ENCODE data around the gene SURF2. TPM values are rescaled to one million over a fixed set of nuclear protein-coding genes. Genes with fewer than 3 reads are reported as not detected.

Gene SURF2
- total and polyA plus RNA-seq, 9 of the 15 experiments (the other 6 are each of a cell fraction or from before 2014, with no cell fraction given) = 5.5 to 82.5 (median 21.3) TPM

GRCh38 chr9:133366435-133366834 is 10.1 kb downstream of the SURF2 start:
- intact Hi-C loops (cut with micrococcal nuclease) = no loop called here
- BruUV-seq (replicated peaks) = no TSS peak
- Histone ChIP-seq H3K4me3 (no peak overlapping the region), H3K9me3 (replicated peaks; ENCODE audit: control insufficient read depth, insufficient read depth, low read depth, low read length) (no peaks in the 10 kb centered on the region), H3K9me1 (ENCODE audit: control insufficient read depth, insufficient read depth, low read length) (peaks cover 26% of the 10 kb centered on the region), H3K9ac (ENCODE audit: insufficient read depth in 1 of 2, low read depth in 2 of 2, low read length in 2 of 2) (no peak overlapping the region), H3K4me2 (ENCODE audit: insufficient read depth, low read length) (no peak overlapping the region), H3K27me3 (ENCODE audit: control insufficient read depth in 2 of 2, insufficient read depth in 2 of 2, low read length in 2 of 2) (no peaks in the 10 kb centered on the region), H3K27ac (ENCODE audit: extremely low read depth, low read depth, low read length) (no peak overlapping the region; the same call in 2 of the 3 replicates), H3K4me1 (replicated peaks in 1 of 2; ENCODE audit: control insufficient read depth in 2 of 2, insufficient read depth in 2 of 2, low read length in 2 of 2) (peaks cover 9 to 18% of the 10 kb centered on the region in 2 experiments; a peak in 4 of 5 replicates), H2AFZ (ENCODE audit: low read depth, low read length) (no peak overlapping the region), H4K20me1 (replicated peaks; ENCODE audit: control insufficient read depth, insufficient read depth, low read length) (peaks cover 59% of the 10 kb centered on the region), H3K79me2 (ENCODE audit: control insufficient read depth, insufficient read depth, low read length) (peaks cover 53% of the 10 kb centered on the region), H3K36me3 (ENCODE audit: control insufficient read depth, insufficient read depth, low read length) (peaks cover 98% of the 10 kb centered on the region)
- ATAC-seq (no peak), DNase-seq (ENCODE audit: extremely low read depth in 1 of 4, low spot score in 3 of 4) (no peak), FAIRE-seq (no peak)
- in situ Hi-C loops (cut with MboI) = no loop called here
- ChIA-PET CTCF (ENCODE audit: low intra/inter-chr PET ratio) (no interaction called here), POLR2A (interaction anchor here (0.8 to 6.3 kb wide), 7 partner anchors 8 to 213 kb away, joined by 3 to 81 read pairs (median 4); partner anchors contain the start of genes MED22, RPL7A, STKLD1 and SURF1)
- no peak for TF ChIP-seq CHCHD3 (CRISPR knock-in tag; IDR thresholded peaks at IDR 0.05)
- TF ChIP-seq CHD1 (IDR thresholded peaks at IDR 0.05; ENCODE audit: low read length) = no peak
- TF ChIP-seq, protein P1, sequence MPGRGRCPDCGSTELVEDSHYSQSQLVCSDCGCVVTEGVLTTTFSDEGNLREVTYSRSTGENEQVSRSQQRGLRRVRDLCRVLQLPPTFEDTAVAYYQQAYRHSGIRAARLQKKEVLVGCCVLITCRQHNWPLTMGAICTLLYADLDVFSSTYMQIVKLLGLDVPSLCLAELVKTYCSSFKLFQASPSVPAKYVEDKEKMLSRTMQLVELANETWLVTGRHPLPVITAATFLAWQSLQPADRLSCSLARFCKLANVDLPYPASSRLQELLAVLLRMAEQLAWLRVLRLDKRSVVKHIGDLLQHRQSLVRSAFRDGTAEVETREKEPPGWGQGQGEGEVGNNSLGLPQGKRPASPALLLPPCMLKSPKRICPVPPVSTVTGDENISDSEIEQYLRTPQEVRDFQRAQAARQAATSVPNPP (IDR thresholded peaks at IDR 0.05; ENCODE audit: borderline replicate concordance, insufficient read depth, insufficient read length) = no peak
- TF ChIP-seq TAF7 (tag; IDR thresholded peaks at IDR 0.05) = no peak
- TF ChIP-seq MTA2 (IDR thresholded peaks at IDR 0.05; ENCODE audit: low read depth) = no peak
- TF ChIP-seq NCOA2 (IDR thresholded peaks at IDR 0.05; ENCODE audit: partially characterized antibody in 2 of 2) = no peak
- no peak for TF ChIP-seq NEUROD1 (IDR thresholded peaks at IDR 0.05; ENCODE audit: borderline replicate concordance, low read depth, low read length, partially characterized antibody)
- TF ChIP-seq GATAD2B (IDR thresholded peaks at IDR 0.05; ENCODE audit: borderline replicate concordance) = no peak
- TF ChIP-seq, protein P2, sequence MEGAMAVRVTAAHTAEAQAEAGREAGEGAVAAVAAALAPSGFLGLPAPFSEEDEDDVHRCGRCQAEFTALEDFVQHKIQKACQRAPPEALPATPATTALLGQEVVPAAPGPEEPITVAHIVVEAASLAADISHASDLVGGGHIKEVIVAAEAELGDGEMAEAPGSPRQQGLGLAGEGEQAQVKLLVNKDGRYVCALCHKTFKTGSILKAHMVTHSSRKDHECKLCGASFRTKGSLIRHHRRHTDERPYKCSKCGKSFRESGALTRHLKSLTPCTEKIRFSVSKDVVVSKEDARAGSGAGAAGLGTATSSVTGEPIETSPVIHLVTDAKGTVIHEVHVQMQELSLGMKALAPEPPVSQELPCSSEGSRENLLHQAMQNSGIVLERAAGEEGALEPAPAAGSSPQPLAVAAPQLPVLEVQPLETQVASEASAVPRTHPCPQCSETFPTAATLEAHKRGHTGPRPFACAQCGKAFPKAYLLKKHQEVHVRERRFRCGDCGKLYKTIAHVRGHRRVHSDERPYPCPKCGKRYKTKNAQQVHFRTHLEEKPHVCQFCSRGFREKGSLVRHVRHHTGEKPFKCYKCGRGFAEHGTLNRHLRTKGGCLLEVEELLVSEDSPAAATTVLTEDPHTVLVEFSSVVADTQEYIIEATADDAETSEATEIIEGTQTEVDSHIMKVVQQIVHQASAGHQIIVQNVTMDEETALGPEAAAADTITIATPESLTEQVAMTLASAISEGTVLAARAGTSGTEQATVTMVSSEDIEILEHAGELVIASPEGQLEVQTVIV (CRISPR knock-in tag; IDR thresholded peaks at IDR 0.05; ENCODE audit: borderline replicate concordance) = no peak
- no peak for TF ChIP-seq ZNF75A (CRISPR knock-in tag; IDR thresholded peaks at IDR 0.05)
- 95% methylated on average over 11 of the region's 11 CpGs for WGBS (ENCODE audit: insufficient coverage, low coverage, missing lambda C conversion rate)
